IPS-NIHi11 (cell line): ENCODE results near the gene TKTL1.
"Not testable (repeated sequence)": the region's sequence is repeated elsewhere in the genome, so short reads cannot be mapped to it uniquely, and the experiment has no call there.

ENCODE experiments used
- DNase-seq: peaks from one replicate; pipeline ENCODE4 v3.0.0; 2012; ENCODE audit warnings: mixed read lengths, low spot score

Gene TKTL1

DNA sequence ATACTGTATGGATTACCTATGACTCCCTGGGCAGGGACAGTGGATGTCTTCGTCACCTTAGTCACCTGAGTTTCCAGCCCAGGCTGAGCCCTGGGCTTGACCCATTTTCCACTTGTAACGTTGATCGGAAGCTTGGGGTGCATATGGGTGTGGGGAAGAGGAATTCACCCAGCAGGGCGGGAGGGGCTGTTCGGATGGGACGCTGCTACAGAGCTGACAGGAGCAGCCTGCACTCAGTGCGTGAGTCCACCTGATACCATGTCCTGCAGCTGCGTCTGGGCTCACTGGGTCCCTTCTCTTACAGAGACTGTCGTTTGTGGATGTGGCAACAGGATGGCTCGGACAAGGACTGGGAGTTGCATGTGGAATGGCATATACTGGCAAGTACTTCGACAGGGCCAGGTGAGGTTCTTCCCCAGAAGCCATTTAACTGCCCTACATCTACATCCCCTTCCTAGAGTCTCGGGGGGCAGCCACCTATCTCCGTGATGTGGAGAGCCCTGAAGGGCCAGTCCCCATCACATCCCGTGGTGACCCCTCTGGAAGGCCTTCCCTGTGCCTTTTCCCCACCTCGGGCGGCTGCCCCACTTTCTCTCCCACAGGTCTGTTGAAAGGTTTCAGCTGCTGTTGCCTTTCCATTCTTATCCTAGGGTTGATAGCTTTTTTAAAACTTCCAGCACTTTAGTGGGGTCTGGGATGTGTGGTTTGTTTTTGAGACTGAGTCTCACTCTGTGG is 13.6 kb downstream of the TKTL1 start:
- no peak for DNase-seq

DNA sequence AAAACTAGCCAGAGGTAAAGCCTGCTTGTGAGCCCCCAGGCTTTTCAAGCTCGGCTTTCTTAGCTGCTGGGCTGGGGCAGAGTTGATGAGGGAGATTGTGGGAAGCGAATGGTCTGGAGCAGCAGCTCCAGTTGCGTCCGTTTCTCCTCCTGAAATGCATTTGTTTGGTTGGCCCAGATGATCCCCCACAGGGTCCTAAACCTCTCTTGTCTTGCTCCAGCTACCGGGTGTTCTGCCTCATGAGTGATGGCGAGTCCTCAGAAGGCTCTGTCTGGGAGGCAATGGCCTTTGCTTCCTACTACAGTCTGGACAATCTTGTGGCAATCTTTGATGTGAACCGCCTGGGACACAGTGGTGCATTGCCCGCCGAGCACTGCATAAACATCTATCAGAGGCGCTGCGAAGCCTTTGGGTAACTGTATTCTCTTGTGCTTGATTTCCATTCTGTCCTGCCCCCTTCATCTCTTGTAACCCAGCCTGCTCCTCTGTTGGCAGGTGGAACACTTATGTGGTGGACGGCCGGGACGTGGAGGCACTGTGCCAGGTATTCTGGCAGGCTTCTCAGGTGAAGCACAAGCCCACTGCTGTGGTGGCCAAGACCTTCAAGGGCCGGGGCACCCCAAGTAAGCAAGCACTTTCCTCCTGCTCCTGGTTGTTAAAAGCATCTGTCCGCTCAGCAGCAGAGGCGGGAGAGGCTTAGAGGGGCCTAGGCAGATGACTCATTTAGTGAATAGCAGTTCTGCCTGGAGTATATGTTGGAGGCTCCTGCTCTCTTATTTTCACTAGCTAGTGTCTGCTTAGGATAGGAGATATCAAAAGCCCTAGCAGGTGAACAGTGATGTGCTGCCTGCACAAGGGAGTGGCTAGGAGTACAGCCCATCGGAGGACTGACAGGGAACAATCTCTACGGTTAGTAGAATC is 15.3 kb downstream of the TKTL1 start:
- no peak for DNase-seq

DNA sequence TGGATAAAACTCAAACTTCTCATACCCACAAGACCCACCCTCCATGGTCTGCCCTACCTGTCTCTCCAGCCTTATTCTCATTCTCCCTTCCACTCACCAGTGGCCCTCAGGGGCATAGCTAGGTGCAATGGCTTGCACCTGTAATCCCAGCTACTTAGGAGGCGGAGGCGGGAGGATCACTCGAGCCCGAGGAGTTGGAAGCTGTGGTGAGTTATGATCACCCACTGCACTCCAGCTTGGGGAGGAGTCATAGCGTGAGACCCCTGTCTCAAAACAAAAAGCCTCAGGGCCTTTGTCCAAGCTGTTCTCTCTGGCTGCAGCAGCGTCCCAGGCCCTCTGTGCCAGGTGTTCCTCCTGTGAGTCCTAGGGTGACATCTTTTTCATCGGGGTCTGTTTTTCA is 16.5 kb downstream of the TKTL1 start:
- no peak for DNase-seq

DNA sequence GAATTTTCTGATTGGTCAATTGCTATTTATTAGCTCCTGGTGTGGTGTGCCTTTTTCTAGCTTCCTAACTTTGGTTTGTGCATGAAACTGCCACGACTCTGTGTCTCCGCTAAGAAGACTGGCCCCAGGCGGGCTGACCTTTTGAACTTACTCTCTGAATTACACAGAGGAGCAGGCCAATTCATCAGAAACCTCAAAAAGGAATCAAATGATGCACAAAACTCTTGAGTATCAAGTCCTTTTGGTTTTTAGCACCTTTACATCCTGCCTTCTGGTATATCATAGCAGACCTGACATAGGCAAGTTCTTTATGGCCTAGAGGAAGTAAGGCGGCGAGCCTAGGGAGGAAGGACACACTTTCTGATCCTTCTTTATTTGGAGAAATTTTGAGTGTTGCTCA is 17.6 kb downstream of the TKTL1 start:
- no peak for DNase-seq

DNA sequence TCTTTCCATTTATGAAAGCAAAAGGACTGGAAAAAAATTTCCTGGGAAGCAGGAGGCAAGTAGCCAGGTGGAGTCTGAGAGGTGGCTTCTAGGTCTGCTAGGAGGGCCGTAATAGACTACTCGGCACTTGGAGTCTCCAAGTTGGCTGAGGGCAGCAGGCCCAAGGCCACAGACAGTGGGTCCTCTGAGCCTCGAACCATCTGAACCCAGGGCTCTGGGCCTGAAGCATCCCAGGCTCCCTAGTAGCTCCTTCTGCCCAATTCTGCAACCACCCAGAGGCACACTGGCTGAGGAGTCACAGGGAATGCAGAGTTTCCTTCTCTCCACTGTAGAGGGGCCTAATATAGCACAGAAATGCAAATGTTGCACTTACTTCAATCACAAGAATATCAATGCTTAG is 19.8 kb downstream of the TKTL1 start:
- DNase-seq: no peak

DNA sequence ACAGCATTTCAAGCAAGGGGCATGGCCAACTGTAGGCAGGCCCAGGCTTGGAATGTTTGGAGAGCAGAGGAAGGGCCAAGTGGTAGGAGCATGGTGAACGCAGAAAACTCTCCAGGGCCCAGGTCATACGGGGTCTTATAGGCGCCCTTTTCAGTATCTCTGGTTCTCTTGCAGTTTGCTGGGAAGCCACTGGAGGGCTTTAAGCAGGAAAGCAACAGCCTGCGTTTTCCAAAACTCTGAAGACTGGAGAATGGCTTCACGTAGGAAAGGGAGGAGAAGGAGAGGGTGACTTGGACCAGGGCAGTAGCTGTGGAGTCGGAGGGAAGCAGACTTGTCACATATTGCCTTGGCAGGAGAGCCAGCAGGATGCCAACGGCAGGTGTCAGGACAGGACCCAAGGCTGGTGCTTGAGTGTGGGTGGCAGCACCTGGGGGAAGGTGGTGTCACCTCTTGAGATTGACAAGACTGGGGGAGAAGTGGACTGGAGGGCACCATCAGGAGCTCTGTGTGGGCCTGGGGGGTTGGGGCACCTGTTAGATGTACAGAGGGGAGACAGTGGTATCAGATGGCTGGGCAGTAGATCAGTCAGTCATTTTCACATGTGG is 21.9 kb downstream of the TKTL1 start:
- DNase-seq: peak; percentile 50

DNA sequence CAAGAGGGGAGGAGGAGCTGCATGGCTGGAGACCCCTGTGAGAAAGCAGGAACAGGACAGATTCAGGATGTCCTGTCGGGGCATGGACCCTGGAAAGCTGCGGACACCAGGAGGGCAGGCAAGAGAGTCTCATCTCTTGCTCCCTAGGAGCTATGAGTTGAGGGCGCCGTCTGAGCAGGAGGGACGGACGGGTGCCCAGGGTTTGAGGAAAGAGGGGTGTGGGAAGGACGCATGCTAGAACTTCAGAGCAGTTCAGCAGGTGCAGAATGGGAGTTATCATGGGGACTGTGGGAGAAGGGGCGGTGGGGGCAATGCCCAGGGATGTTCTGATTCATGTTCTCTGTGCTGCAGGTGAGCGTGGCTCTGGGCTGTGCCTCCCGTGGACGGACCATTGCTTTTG is 24.8 kb downstream of the TKTL1 start:
- no peak for DNase-seq

DNA sequence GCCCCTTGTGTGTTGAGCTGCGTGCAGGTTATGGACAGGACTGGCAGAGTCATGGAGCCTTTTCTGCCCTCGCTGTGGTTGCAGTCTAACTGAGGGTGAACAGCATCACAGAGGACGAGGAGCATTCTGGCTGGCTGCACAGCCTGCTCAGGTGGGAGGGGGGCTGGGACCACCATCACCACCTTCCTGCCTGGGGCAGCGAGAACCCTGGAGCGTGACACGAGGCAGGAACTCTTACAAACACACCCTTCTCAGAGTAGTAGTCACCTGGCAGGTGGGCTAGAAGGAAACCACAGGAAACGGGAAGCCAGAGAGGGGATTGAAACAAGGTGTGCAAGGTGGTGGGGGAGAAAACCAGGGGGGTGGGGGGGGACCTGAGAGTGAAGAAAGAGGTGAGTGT is 25.6 kb downstream of the TKTL1 start:
- DNase-seq: no peak

DNA sequence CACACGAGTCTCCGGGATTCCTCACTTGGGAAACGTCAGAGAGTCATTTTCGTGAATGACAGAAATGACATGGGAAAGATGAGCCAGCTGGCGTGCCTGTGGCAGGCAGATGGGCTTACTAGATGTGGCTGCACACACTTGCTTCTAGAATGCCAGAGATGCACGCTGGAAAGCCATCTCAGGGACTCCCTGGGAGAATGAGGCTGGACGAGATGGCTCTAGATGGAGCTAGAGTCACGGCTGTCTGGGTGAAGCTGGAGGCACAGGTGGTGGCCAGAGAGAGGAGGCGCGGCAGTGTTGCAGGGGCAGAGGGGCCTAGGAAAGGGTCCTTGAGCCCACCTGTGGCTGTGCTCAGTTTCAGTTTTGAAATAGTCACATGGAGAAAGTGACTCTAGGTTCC is 26.0 kb downstream of the TKTL1 start:
- DNase-seq: no peak

DNA sequence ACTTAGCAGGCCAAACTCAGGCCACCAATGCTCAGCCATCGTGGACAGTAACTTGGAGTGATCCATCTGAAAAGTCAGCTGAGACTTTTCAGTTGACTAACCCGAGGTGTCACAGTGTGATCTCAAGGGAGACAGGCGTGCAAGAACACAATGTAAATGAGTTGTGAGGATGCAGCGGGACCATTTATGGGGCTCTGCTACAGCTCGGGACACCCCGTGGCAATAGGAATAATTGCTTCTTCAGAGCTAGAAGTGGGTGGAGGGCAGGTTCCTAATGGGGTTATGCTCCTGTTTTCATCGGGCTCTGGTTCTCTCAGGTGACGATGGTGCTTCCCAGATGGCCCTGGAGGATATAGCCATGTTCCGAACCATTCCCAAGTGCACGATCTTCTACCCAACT is 27.3 kb downstream of the TKTL1 start:
- no peak for DNase-seq

DNA sequence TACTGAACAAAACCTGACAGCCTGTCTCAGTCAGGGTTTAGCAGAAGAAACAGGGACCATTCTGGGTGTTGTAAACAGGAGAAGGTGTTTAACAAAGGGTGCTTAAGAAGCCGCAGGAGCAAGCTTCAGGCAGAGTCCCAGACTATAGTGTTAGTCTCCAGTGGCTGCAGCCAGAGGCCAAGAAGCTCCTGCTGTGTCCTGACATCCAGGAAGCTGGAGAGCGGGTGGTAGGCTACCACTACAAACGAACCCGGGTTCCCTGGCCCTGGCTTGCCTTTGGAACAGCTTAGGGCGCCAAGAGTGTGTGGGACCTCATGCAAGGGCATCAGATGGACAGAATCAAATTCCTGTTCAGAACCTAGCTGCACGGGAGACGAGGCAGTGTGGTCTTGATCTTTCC is 27.9 kb downstream of the TKTL1 start:
- no peak for DNase-seq

DNA sequence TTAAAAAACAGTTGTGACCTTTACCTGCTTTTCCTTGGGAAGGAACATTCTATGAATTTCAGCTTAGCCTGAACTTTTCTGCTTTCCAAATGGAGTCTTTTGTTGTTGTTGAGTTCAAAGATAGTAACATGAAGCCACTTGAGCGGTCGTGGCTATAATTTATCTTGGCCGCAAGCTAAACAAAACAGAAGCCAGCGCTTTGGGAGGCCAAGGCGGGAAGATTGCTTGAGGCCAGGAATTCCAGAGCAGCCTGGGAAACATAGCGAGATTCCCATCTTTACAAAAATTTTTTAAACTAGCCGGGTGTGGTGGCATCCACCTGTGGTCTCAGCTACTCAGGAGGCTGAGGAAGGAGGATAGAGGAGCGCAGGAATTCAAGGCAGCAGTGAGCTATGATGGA is 29.9 kb downstream of the TKTL1 start:
- no peak for DNase-seq

DNA sequence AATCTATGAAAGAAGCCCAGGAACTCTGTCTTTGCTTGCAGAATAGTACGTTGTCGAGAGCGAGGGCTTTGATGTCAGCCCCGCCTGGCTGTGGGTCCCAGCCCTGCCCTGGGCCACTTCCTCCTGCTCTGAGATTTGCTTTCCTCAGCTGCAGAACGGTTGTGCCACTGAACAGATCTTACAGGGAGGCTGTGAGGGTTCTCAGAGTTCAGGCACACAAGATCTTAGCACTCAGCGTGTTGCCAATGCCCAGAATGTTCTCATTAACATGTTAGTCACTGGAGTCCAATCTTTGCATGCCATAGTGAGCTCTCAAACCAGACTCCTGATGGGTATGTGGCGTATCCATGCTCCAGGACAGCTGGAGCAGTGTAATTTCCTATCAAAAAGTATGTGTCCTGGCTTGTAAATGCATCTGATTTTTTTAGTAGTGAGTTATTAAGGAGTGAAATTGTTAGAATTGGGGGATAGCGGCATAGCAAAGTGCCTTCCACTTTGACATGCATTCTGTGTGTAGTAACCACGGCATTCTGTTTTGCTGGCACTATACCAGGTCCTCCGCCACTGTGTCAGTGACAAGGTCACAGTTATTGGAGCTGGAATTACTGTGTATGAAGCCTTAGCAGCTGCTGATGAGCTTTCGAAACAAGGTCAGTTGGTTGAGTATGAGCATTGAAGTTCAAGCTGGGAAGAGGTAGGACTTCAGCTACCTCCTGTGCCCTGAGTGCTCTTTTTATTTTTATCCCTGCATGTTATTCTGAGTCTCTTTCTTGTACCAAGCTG is 31.6 kb downstream of the TKTL1 start:
- no peak for DNase-seq

DNA sequence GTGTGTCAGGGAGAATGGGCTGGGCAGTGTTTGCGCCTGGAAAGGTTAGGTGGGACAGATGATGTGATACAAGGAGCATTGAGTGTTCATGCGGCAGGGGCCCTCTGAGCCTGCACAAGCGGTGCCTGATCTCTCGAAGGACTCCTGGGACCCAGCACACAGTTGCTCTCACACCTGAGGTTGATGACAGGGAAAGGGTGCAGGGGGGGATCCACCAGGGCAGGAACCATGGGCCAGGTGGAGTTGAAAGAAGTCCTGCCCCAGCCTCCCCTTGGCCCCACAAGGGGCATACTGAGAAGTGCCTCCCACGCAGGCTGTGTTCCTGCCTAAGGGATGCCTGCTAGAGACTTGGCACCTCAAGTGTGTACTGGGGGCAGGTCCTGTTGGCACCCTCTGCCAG is 33.1 kb downstream of the TKTL1 start:
- no peak for DNase-seq

DNA sequence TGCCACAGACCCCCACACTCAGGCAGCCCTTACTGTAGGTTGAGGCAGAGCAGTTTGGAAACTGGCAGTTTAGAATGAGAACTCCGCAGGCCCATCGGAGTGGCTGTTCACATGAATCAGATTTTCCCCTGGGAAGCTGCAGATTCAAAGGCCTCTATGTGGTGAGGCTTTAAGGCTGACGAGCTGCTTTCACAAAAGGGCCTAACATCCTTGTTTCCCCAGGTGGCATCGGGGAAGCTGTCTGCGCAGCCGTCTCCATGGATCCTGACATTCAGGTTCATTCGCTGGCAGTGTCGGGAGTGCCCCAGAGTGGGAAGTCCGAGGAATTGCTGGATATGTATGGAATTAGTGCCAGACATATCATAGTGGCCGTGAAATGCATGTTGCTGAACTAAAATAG is 33.7 kb downstream of the TKTL1 start:
- DNase-seq: no peak

DNA sequence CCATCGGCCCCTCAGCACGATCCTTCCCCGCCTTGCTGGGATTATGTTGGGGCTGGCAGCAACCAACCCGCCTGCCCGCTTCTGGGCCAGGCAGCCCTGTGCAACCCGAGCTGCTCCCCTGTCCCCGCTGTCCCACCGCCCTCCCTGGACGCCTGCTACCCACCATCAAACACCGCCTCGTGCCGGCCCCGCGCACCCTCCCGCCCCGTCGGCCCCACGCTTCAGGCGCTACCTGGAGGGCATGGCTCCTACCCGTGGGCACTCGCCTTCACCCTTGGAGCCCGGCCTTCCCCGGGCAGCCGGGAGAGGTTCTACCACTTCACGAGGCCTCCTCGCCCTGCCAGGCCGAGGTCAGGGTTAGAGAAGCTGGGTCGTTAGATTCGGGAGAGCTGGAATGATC is 37.0 kb downstream of the TKTL1 start:
- no peak for DNase-seq

DNA sequence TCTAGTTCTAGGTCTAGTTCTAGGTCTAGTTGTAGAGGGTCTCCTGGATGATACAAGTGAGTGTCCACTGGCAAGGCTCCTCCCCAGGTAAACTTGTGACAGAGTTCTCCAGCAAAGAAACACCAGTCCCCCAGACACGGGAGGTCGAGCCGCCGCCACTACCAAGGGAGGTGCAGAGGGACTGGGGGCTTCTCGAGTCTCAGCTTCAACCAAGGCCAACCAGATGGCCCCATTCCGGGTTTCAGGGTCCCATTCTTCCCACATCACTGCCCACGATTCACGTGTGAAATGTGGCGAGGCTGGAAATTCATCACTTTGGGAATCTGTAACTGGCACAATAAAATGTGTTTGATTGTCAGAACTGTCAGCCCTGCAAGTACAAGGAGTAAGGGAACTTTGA is 37.5 kb downstream of the TKTL1 start:
- DNase-seq: no peak

DNA sequence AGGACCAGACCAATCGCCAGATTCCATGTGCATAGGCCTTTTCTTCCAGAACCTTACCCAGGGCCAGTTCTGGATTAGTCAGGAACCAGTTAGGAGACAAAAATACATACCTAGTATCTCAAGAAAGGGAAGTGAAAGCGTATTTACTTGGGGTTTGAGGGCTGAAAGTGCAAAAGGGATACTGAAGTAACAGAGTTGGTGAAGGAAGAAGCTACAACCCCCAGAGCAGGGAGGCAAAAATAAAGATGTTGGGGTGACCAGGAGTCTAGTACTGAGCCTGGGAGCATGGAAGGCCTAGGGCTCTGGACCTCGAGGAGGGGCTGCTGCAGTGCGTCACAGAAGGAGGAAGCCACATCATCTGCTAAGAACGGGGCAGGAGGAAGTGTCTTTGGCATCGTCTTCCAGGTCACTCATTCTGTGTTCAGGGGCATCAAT is 38.3 kb downstream of the TKTL1 start:
- no peak for DNase-seq

DNA sequence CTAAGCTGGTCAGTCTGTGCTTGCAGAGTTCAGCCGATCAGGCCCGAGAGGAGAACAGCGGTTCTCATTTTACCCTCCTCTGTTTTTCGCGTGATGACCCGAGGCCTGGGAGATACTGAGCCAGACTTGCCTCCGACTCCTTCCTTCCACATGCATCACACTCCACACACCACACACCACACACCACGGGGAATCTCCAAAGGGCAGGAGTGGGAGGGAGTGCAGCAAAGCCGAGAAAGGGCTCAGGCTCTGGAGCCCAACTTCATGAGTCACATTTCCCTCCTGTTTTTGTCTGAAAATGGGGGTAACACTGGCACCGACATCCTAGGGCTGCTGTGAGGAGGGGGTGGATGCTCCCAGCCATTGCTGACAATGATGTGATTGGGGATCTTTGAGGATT is 38.9 kb downstream of the TKTL1 start:
- no peak for DNase-seq

DNA sequence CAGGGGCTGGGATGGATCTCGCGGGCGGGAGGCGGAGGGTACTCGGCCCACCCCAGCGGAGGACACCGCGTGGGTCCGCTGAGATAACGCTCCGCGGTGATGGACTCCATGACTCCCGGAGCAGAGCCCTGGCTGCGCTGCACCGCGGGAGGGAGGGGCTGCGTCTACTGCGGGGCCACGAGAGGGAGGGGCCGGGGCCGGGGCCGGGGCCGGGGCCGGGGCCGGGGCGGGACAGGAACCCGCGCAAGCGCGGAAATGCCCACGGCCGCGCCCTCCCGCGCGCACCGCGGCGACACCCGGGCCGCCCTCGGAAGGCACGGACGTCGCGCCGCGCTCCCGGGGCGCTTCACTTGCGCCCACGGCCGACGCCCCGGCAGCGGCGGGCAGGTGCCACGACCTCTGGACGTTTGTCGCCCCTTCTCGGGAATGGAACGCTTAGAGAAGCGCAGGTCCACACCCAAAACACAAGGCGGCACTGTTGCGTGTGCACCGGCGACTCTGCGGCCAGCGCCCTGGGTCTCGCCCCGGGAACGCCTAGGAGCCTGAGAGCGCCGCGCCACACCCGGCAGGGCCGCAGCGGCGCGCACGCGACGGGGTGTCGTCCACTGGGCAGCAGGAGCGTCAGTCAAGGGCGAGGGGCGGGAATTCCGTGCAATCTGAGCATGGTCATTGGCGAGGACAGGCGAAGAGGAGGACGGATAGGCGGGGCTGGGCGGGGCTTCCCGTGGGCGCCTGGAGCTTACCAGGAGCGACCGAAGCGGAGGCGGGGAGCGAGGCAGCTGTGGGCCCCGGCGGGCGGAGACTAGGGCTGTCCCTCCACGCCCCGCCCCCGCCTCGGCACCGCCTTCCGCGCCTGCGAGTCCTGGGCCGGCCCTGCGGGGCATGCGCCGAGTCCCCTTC is 46.1 kb downstream of the TKTL1 start:
- not testable (repeated sequence) for DNase-seq

DNA sequence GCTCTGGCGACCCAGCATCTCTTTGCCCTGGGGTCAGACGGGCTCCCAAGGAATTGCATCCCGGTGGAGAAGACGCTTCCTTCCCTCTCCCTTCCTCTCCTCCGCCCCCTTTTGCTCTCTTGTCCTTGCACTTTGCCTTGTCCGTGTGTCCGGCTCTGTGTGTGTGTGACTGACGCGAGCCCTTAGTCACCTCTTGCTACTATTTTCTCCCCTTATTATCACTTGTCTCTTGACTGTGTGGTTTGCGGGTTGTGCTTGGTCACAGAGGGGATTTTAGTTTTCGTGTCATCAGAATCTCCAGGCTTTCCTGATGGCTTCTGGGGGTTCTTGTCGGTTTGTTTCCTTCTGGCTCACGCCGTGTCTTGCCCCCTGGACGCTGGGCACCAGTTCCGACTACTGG is 47.5 kb downstream of the TKTL1 start:
- not testable (repeated sequence) for DNase-seq
